ENCODE data around the gene PLD6.

PLD6 gene

GRCh38 chr17:17226451-17227265, 20.5 kb upstream of the PLD6 start:
- DNase-seq (ENCODE audit: low read depth) = no peak
- TF ChIP-seq CTCF (IDR thresholded peaks at IDR 0.05; ENCODE audit: low read depth, low read length, missing control alignments) = no peak
- in situ Hi-C loops (cut with HindIII; ENCODE audit: low sequenced_read_pairs) = no loop called here
- no peak overlapping the region for H3K4me3 ChIP-seq (ENCODE audit: low read depth, low read length)

- no peak for DNase-seq (ENCODE audit: low read depth)
- no peak for TF ChIP-seq CTCF (IDR thresholded peaks at IDR 0.05; ENCODE audit: low read depth, low read length, missing control alignments)
- in situ Hi-C loops (cut with HindIII; ENCODE audit: low sequenced_read_pairs) = no loop called here
- no peak overlapping the region for H3K4me3 ChIP-seq (ENCODE audit: low read depth, low read length)
Observed at GRCh38 chr17:17225901-17226300, 19.8 kb upstream of the PLD6 start.

- DNase-seq (ENCODE audit: low read depth) = no peak
- no peak for TF ChIP-seq CTCF (IDR thresholded peaks at IDR 0.05; ENCODE audit: low read depth, low read length, missing control alignments)
- no peak overlapping the region for H3K4me3 ChIP-seq (ENCODE audit: low read depth, low read length)
- in situ Hi-C loops (cut with HindIII; ENCODE audit: low sequenced_read_pairs) = loop anchor here (5.0 kb wide), 1 partner anchor 48 kb away; no protein-coding TSS in a partner anchor
Observed at GRCh38 chr17:17224137-17224536, 18.0 kb upstream of the PLD6 start.

- no peak overlapping the region for H3K4me3 ChIP-seq (ENCODE audit: low read depth, low read length)
- no peak for TF ChIP-seq CTCF (IDR thresholded peaks at IDR 0.05; ENCODE audit: low read depth, low read length, missing control alignments)
- in situ Hi-C loops (cut with HindIII; ENCODE audit: low sequenced_read_pairs) = loop anchor here (5.0 kb wide), 1 partner anchor 49 kb away; no protein-coding TSS in a partner anchor
- no peak for DNase-seq (ENCODE audit: low read depth)
Observed at GRCh38 chr17:17223736-17224135, 17.6 kb upstream of the PLD6 start.

GRCh38 chr17:17221329-17221728, 15.2 kb upstream of the PLD6 start:
- no peak overlapping the region for H3K4me3 ChIP-seq (ENCODE audit: low read depth, low read length)
- in situ Hi-C loops (cut with HindIII; ENCODE audit: low sequenced_read_pairs) = loop anchor here (5.0 kb wide), 1 partner anchor 51 kb away; no protein-coding TSS in a partner anchor
- no peak for TF ChIP-seq CTCF (IDR thresholded peaks at IDR 0.05; ENCODE audit: low read depth, low read length, missing control alignments)
- DNase-seq (ENCODE audit: low read depth) = no peak

GRCh38 chr17:17220529-17220928, 14.4 kb upstream of the PLD6 start:
- TF ChIP-seq CTCF (IDR thresholded peaks at IDR 0.05; ENCODE audit: low read depth, low read length, missing control alignments) = no peak
- H3K4me3 ChIP-seq (ENCODE audit: low read depth, low read length) = no peak overlapping the region
- in situ Hi-C loops (cut with HindIII; ENCODE audit: low sequenced_read_pairs) = loop anchor here (5.0 kb wide), 1 partner anchor 52 kb away; no protein-coding TSS in a partner anchor
- no peak for DNase-seq (ENCODE audit: low read depth)

Measured in astrocyte of the cerebellum (primary cell).